DMS79 treated with DMSO at 0.1 percent for 48 hours (cell line): ENCODE measurements around the gene TMUB2.

Experiments used
- DNase-seq: peaks from one replicate; lab custom pipeline; 2025; lab: John Stamatoyannopoulos, UW

TMUB2 gene

DNA sequence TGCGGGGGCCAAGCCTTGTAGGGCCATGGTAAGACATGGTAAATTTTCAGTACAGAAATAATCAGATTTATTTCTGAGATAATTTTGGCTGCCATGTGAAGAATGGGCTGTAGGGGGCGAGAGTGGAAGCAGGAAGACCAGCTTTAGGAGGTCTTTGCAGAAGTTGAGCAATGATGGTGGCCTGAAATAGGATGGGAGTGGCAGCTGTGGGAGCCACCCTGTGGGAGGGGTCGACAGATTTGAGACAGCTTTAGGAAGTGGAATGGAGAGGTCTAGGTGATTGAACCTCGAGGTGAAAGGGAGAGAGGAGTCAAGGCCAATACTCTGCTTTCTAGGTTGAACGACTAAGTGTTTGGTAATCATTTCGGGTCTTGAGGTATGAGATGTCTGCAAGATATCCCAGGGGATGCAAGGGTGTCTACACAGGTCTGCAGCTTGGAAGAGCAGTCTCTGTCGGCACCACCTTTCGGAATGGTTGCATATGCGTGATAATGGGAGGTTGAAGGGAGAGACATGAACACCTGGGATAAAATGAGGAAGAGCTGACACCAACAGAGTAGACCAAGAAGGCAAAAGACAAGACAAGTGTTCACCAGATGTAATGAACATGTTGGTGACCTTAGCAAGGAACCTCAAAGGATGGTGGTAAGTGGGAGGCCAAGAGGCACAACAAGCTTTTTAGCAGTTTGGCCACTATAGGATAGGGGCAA, 17.1 kb downstream of the TMUB2 start:
- no peak for DNase-seq

GRCh38 chr17:44204441-44204882, 17.7 kb downstream of the TMUB2 start:
- no peak for DNase-seq

- no peak for DNase-seq
These were observed 19.4 kb downstream of the TMUB2 start for GRCh38 chr17:44205962-44206824.

GRCh38 chr17:44206825-44207155, 20.0 kb downstream of the TMUB2 start:
- DNase-seq: no peak

DNA sequence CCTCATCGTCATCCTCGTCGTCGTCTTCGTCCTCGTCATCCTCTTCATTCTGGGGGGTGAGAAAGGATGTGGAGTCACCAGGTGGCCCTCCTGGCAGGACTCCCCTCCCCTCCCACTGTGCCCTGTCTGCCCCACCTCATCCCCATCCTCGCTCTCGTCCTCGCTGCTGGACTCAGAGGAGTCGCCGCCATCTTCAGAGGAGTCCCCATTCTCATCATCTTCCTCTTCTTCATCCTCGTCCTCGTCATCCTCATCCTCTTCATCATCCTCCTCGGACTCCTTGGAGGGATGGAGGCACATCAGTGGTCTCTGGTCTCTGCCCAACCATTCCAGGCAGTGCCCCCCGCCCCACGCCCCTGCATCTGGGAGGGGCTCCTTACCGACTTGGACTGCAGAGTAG, 20.5 kb downstream of the TMUB2 start:
- DNase-seq: no peak

DNA sequence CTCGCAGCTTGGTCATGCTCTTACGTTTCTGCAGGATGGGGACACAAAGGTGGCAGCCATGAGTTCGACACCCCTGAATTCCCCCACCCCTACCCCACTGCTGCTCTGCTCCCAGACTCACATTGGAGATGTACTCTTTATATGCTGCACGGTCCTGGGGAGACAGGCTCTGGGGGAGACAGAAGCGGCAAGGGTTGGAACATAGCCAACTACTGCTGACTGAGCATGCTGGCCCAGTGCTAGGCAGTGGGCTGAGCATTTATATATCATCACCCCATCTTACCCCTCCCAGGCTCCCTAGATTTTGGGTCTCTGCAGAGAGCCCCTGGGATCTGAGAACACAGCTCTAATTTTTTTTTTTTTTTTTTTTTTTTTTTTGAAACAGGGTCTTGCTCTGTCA, 21.0 kb downstream of the TMUB2 start:
- DNase-seq: no peak

GRCh38 chr17:44209786-44210341, 23.1 kb downstream of the TMUB2 start:
- no peak for DNase-seq

DNA sequence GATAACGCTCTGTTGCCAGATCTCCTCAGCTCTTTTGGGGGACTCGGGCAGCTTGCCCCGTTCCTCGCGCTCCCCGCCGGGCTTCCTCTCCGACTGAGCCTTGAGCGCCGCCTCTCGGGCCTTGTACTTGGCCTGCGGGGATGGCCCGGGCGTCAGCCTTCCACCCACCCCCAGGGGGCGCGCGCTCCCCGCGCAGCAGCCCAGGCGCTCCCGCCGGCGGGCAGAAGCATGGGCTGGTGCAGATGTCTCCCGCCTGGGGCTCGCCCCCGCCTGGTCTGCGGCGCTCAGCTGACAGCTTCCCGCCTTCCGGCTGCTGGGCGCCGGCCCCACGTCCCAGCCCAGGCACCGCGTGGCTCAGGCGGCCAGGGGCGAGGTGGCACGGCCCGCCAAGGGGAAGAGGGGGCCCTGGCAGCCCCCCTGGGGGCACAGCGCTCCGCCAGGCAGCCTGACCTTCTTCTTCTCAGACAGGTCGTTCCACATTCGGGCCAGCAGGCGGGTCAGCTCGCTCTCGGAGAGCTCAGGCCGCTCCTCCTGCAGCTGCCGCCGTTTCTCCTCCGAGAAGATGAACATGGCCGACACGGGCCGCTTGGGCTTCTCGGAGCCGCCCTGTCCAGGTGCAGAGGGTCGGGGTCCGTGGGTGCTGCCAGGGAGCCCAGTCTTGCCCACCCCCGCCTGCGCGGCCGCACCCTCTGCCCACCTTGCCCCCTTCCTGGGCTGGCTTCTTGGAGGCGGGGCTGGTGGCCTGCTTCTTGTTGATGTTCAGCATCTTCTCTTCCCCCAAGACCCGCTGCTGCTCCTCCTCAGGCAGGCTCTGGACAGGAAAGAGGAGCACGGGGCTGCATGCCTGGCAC, 23.8 kb downstream of the TMUB2 start:
- no peak for DNase-seq

DNA sequence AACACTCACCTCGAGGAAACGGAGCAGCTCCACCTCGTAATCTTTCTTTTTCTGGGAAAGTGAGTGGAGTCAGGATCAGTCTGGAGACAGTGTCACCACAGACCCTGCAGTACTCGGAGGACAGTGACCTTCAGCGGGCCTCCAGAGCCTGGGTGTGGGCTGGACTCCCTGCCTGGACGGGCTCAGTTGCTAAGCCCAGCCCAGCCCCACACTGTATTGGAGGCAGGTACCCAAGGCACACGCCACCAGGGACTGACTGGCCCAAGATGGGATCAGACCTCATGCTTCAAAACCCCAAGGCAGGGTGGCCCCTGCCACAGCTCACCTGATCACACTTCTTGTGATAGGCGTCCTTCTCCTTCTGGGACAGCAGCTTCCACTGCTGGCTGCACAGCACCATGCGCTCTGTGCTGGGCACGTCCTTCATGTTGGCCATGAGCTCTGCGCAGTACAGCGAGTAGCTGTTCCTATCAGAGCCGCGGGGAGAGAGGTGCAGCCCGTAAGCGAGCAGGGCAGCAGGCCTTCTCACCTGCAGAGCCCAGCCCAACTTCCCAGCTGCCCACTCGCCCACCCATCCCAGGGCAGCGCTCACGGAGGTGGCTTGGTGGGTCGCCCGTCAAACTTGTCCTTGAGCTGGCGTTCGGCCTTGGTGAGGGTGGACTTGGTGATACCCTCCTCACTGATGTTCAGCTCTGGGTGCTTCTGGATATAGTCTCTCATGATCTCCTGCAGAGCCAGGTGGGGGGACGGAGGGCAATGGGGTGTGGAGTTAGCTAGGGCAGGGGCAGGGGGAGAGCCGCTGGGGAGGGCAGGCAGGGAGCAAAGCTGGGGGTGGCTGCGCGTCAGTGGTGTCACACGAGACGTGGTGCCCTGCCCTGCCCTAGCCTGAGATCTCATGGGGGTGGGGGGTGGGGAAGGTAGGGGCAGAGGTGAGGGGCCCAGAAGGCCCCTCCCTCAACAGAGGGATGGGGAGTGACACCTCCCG, 24.8 kb downstream of the TMUB2 start:
- no peak for DNase-seq

DNA sequence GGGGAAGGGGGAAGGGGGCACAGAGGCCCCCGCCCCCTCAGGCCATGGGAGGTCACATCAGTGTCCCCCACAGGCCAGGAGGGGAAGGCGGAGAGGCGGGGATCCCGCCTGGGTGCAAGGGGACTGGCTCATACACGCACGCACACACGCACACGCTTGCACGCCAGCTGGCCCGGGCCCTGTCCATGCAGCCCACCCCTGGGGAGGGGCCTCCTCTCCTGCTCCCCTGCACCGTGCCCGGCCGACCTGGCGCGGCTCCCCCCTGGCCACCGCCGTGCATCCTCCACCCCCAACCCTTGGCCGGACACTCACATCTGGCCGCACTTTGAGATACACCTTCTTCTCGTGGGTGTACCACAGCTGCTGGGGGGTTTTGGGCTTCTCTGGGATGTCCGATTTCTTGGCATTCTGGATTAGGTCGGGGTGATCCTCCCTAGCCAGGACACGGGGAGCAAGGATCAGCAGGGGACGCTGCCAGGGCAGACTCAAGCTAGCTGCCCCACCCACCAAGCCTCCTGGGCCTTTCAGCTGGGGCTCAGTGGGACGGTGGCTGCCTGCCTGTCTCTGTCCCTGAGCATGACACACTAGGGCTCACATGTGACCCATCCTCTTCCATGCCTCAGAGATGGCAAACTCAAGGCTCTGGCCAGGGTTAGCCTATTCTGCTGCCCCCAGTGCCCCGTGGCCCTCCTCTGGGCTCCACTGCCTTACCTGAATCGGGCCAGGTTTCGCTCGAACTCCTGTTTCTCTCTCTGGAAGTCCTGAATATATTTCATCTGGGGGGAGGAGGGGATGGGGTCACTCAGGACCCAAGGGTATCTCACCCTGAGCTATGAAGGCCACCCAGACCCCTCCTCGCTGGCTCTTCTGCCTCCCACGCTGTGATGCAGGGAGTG, 26.0 kb downstream of the TMUB2 start:
- DNase-seq: no peak

- no peak for DNase-seq
These were observed 26.8 kb downstream of the TMUB2 start for GRCh38 chr17:44213403-44214229.

GRCh38 chr17:44214230-44214494, 27.4 kb downstream of the TMUB2 start:
- no peak for DNase-seq

DNA sequence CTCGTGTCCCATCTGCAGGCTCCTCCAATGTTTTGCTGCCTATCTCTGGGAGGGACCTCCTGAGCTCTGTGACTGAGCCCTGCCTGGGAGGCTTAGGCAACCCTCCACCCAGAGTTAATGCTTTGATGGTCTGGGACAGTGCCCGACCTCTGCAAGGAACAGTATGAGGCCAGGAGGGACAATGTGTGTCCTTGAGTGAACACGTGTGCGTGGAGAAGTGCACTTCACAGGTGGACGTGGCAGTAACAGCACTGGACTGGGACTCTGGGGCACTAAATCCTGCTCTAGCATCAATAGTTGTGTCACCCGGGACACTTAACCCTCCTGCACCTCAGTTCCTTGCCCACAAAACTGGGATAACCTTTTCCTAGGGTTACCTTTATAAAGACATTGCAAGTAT, 28.1 kb downstream of the TMUB2 start:
- DNase-seq: no peak

DNA sequence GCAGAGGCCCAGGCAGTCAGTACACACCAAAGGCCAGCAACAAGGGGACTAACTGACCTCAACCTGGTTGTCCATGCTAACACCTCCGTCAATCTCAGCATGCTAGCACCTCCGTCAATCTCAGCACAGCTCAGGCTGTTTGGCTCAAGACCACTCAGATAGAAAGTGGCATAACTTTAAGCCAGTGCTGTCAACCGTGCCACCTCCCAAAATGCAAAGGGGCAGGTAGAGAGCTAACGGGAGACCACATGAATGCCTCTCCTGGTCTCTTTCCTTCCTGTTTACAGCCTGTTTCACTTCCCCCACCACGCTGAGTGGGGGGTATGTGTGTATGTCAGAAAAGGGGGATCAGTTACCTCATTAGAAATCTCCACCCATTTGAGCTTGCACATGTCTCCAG, 29.4 kb downstream of the TMUB2 start:
- DNase-seq: no peak

GRCh38 chr17:44216694-44217093, 29.9 kb downstream of the TMUB2 start:
- no peak for DNase-seq

DNA sequence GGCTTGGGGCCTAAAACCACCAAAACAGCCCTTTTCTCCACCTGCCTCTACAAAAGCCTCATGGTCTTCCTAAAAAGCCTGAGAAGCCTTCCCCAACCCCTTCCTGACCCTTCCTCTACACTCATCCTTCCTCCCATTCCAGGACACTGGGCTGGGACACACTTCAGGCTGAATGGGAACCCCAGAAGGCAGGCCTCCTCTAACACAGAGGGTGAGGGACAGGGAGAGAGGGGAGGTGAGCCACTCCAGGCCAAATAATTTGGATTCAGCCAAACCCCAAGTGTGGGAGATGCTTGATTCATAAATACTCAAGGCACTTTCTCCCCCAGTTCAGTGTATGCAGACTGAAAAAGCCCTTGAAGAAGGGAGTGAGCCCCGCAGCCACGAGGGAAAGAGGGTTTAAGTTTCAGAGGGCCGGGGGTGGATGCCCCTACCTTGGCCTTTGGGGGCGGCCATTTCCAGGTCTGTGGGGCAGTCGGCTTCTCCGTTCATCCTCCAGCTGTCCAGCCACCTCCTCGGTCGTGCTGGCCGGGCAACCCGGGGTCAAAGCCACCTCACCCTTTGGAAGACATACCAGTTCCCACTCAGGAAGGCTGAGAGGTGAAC, 31.1 kb downstream of the TMUB2 start:
- no peak for DNase-seq

GRCh38 chr17:44218344-44219107, 31.8 kb downstream of the TMUB2 start:
- DNase-seq: peak; percentile 85

GRCh38 chr17:44219108-44219615, 32.4 kb downstream of the TMUB2 start:
- peak; percentile 32 for DNase-seq
